Lower leg skin (tissue), 3 donors: ENCODE results near the gene APPL2.

Experiments
- POLR2A ChIP-seq, 2 donors: fragments of 450-650 bp; IDR thresholded peaks; one replicate each; pipeline ENCODE4 v1.6.1; 2016 to 2017; ENCODE audit warnings: antibody characterized with exemption in 2 of 2, mild to moderate bottlenecking in 1 of 2, moderate library complexity in 1 of 2
- TF ChIP-seq, protein P1 (sequence below), 3 donors: fragments of 450-650 bp; IDR thresholded peaks; one replicate each; pipeline ENCODE4 v1.5.1; 2016; ENCODE audit warnings: antibody characterized with exemption in 3 of 3, mild to moderate bottlenecking in 3 of 3, moderate library complexity in 2 of 3

DNA sequence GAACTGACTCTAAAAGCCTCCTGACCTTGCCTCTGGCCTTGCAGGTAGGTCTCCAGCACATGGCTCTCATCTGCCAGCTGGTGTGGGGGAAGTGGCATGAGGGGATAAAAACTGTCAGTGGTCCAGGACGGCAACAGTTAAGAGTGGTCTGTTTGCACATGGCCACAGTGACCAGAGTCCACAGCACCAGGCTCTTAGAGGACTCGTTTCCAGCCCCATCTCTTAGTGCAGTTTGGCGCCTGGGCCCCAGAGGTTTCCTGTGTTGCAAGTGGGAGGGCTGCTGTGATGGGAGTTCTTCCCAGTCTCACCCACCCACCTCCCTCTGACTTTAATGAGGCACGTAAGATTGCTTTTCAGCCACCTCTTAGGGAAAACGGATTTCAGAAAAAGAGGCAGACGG lies 37.0 kb downstream of the APPL2 start:
- TF ChIP-seq, protein P1, sequence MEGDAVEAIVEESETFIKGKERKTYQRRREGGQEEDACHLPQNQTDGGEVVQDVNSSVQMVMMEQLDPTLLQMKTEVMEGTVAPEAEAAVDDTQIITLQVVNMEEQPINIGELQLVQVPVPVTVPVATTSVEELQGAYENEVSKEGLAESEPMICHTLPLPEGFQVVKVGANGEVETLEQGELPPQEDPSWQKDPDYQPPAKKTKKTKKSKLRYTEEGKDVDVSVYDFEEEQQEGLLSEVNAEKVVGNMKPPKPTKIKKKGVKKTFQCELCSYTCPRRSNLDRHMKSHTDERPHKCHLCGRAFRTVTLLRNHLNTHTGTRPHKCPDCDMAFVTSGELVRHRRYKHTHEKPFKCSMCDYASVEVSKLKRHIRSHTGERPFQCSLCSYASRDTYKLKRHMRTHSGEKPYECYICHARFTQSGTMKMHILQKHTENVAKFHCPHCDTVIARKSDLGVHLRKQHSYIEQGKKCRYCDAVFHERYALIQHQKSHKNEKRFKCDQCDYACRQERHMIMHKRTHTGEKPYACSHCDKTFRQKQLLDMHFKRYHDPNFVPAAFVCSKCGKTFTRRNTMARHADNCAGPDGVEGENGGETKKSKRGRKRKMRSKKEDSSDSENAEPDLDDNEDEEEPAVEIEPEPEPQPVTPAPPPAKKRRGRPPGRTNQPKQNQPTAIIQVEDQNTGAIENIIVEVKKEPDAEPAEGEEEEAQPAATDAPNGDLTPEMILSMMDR (IDR thresholded peaks at IDR 0.05): no peak
- TF ChIP-seq POLR2A (IDR thresholded peaks at IDR 0.05): no peak
